PFSK-1 (cell line): Measurements from ENCODE around the gene AGK.

ENCODE experiments used
- POLR2AphosphoS5 ChIP-seq: IDR thresholded peaks from 2 replicates; pipeline ENCODE4 v1.6.1; 2012; ENCODE audit warnings: low read depth, mild to moderate bottlenecking, control low read depth, low read length, moderate library complexity
- SIN3A ChIP-seq: IDR thresholded peaks from 2 replicates; pipeline ENCODE4 v1.6.1; 2012; ENCODE audit warnings: mild to moderate bottlenecking, low read length, moderate library complexity, borderline replicate concordance; ENCODE audit not compliant: insufficient read depth

GRCh38 chr7:141648276-141649114, 97.3 kb downstream of the AGK start:
- TF ChIP-seq SIN3A (no peak), POLR2AphosphoS5 (no peak)
